WTC11 (cell line): ENCODE measurements around the gene BLOC1S1. TPM values are rescaled to one million over a fixed set of nuclear protein-coding genes. Genes with fewer than 3 reads are reported as not detected.

Experiments used
- ATAC-seq: fragments of 200-7000 bp; cut with Tn5 transposase; 2 replicates; pipeline ENCODE4 v1.10.0; 2021; ENCODE audit warnings: mild to moderate bottlenecking, moderate library complexity
- CTCF ChIA-PET: fragments of 300-600 bp; sonication (Branson Sonifier 250); formaldehyde crosslinking; loops from one replicate; lab custom pipeline; 2021; ENCODE audit warnings: antibody characterized with exemption; lab: Charles Lee
- POLR2A ChIA-PET: fragments of 350-600 bp; sonication (Branson Sonifier 250); formaldehyde crosslinking; loops from one replicate; lab custom pipeline; 2021; ENCODE audit warnings: antibody characterized with exemption; lab: Charles Lee
- DNase-seq: peaks from one replicate; pipeline ENCODE4 v3.0.0; 2021; ENCODE audit warnings: low spot score
- H3K27ac Mint-ChIP-seq: 2 replicates; pipeline ENCODE4 v1.8.0; 2021; ENCODE audit warnings: mixed read lengths
- H3K27me3 Mint-ChIP-seq: 2 replicates; pipeline ENCODE4 v1.8.0; 2021; ENCODE audit warnings: low read depth, mild to moderate bottlenecking, moderate library complexity, mixed read lengths
- H3K36me3 Mint-ChIP-seq: 2 replicates; pipeline ENCODE4 v1.8.0; 2021; ENCODE audit warnings: mixed read lengths
- H3K4me1 Mint-ChIP-seq: 2 replicates; pipeline ENCODE4 v1.8.0; 2022; ENCODE audit warnings: mixed read lengths
- H3K4me3 Mint-ChIP-seq: 2 replicates; pipeline ENCODE4 v1.8.0; 2021; ENCODE audit warnings: mild to moderate bottlenecking, moderate library complexity, mixed read lengths
- H3K9me3 Mint-ChIP-seq: 2 replicates; pipeline ENCODE4 v1.8.0; 2021; ENCODE audit warnings: mixed read lengths
- ATF1 ChIP-seq: sonication (generic); formaldehyde crosslinking; IDR thresholded peaks from 2 replicates; pipeline ENCODE4 v1.8.1; 2023; ENCODE audit warnings: mild to moderate bottlenecking, moderate library complexity, missing genetic modification reagents
- ETV6 ChIP-seq: sonication (generic); formaldehyde crosslinking; IDR thresholded peaks from 2 replicates; pipeline ENCODE4 v1.8.1; 2022; ENCODE audit warnings: mild to moderate bottlenecking, missing genetic modification reagents
- GRHL2 ChIP-seq: fragments of 250-450 bp; sonication (Bioruptor Pico); IDR thresholded peaks from 2 replicates; pipeline ENCODE4 v1.8.0; 2022; ENCODE audit warnings: mild to moderate bottlenecking, moderate library complexity; ENCODE audit not compliant: insufficient replicate concordance, severe bottlenecking
- IRF2 ChIP-seq: sonication (generic); formaldehyde crosslinking; IDR thresholded peaks from 2 replicates; pipeline ENCODE4 v1.8.0; 2022; ENCODE audit warnings: low read depth, missing genetic modification reagents, borderline replicate concordance
- JUN ChIP-seq: sonication (generic); formaldehyde crosslinking; IDR thresholded peaks from 2 replicates; pipeline ENCODE4 v1.8.0; 2023; ENCODE audit warnings: mild to moderate bottlenecking, missing genetic modification reagents
- NFE2L1 ChIP-seq: sonication (generic); formaldehyde crosslinking; IDR thresholded peaks from 2 replicates; pipeline ENCODE4 v1.8.1; 2023; ENCODE audit warnings: missing genetic modification reagents
- RELA ChIP-seq: sonication (generic); formaldehyde crosslinking; IDR thresholded peaks from 2 replicates; pipeline ENCODE4 v1.8.1; 2022; ENCODE audit warnings: missing genetic modification reagents, mild to moderate bottlenecking, borderline replicate concordance
- TCF7 ChIP-seq: sonication (generic); formaldehyde crosslinking; IDR thresholded peaks from 2 replicates; pipeline ENCODE4 v1.8.0; 2022; ENCODE audit warnings: mild to moderate bottlenecking, low read depth, missing genetic modification reagents, moderate library complexity
- TEAD4 ChIP-seq: sonication (generic); formaldehyde crosslinking; IDR thresholded peaks from 2 replicates; pipeline ENCODE4 v1.8.0; 2022; ENCODE audit warnings: mild to moderate bottlenecking, missing genetic modification reagents
- ZBTB21 ChIP-seq: sonication (generic); formaldehyde crosslinking; IDR thresholded peaks from 2 replicates; pipeline ENCODE4 v1.8.1; 2023; ENCODE audit warnings: mild to moderate bottlenecking, missing genetic modification reagents, borderline replicate concordance
- ZNF121 ChIP-seq: sonication (generic); formaldehyde crosslinking; IDR thresholded peaks from 2 replicates; pipeline ENCODE4 v1.8.0; 2023; ENCODE audit warnings: missing genetic modification reagents
- ZNF317 ChIP-seq: sonication (generic); formaldehyde crosslinking; IDR thresholded peaks from 2 replicates; pipeline ENCODE4 v1.8.1; 2023; ENCODE audit warnings: low read depth, mild to moderate bottlenecking, moderate library complexity, missing genetic modification reagents, borderline replicate concordance
- ZNF416 ChIP-seq: fragments of 250-450 bp; sonication (Bioruptor Pico); IDR thresholded peaks from 2 replicates; pipeline ENCODE4 v1.9.0; 2021; ENCODE audit warnings: mild to moderate bottlenecking, inconsistent platforms
- total RNA-seq: library from RNA; stranded (reverse); gene quantifications from 3 replicates; pipeline ENCODE4 v1.2.3, GENCODE V29; 2021
- TF ChIP-seq, protein P1 (sequence below): sonication (generic); formaldehyde crosslinking; IDR thresholded peaks from 2 replicates; pipeline ENCODE4 v1.8.1; 2022; ENCODE audit warnings: mild to moderate bottlenecking, moderate library complexity, missing genetic modification reagents
- TF ChIP-seq, protein P2 (sequence below): sonication (generic); formaldehyde crosslinking; IDR thresholded peaks from 2 replicates; pipeline ENCODE4 v1.8.1; 2023; ENCODE audit warnings: mild to moderate bottlenecking, missing genetic modification reagents
- TF ChIP-seq, protein P3 (sequence below): sonication (generic); formaldehyde crosslinking; IDR thresholded peaks from 2 replicates; pipeline ENCODE4 v1.8.1; 2022; ENCODE audit warnings: mild to moderate bottlenecking, missing genetic modification reagents, moderate library complexity, borderline replicate concordance
- TF ChIP-seq, protein P4 (sequence below): fragments of 200-600 bp; IDR thresholded peaks from 2 replicates; pipeline ENCODE4 v1.8.0; 2022; ENCODE audit warnings: antibody characterized with exemption
- TF ChIP-seq, protein P5 (sequence below): fragments of 250-450 bp; sonication (Bioruptor Pico); IDR thresholded peaks from 2 replicates; pipeline ENCODE4 v1.9.0; 2021; ENCODE audit warnings: mild to moderate bottlenecking
- TF ChIP-seq, protein P6 (sequence below): sonication (generic); formaldehyde crosslinking; IDR thresholded peaks from 2 replicates; pipeline ENCODE4 v1.8.1; 2023; ENCODE audit warnings: mild to moderate bottlenecking, moderate library complexity, missing genetic modification reagents

The BLOC1S1 gene
- total RNA-seq, 1 experiment from 2014 or later: 81.9 TPM

DNA sequence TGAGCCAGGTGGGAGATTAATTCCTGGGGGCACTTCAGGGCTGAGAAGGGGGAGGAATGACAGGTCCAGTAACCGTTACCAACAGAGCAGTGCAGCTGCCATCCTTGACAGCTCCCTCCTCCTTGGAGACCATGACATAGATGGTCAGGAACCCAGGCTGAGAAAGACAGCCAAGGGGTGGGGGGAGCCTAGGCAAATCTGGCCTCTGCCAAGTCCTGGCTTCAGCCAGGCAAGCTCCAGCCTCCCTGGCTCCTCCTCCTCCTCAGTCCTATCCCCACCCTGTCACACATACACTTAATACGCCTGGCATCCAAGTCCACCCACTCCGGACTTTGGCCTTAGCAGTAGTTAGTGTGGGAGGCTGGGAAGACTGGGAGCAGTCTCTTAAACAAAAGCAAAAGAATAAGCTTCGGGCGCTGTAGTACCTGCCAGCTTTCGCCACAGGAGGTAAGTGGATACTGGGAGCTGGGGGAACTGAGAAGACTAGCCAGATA is 4.3 kb downstream of the BLOC1S1 start, which contains the start of gene RDH5:
Gene RDH5, plus strand, starts transcription at position 323 of the 494 bp plus-strand sequence. CDS start 792 bp downstream, outside the sequence.
- peak within 1 kb of the TSS; percentile 36; the same call in 1 of the 2 replicates for H3K27ac Mint-ChIP-seq
- peaks cover 6% of the 10 kb centered on the region; the same call in 1 of the 2 replicates for H3K36me3 Mint-ChIP-seq
- H3K9me3 Mint-ChIP-seq: no peaks in the 10 kb centered on the region
- POLR2A ChIA-PET: interaction anchor here (1.4 kb wide), 1 partner anchor 9 kb away, joined by 6 read pairs; the partner anchor contains the start of gene CD63
- H3K4me3 Mint-ChIP-seq: no peak within 1 kb of the TSS
- H3K4me1 Mint-ChIP-seq: peaks cover 39% of the 10 kb centered on the region
- 0 out of 2 replicates have a peak, but pooled peaks cover 3% of the 10 kb centered on the region for H3K27me3 Mint-ChIP-seq
- ATAC-seq (no peak), DNase-seq (no peak)
- TF ChIP-seq, protein P1, sequence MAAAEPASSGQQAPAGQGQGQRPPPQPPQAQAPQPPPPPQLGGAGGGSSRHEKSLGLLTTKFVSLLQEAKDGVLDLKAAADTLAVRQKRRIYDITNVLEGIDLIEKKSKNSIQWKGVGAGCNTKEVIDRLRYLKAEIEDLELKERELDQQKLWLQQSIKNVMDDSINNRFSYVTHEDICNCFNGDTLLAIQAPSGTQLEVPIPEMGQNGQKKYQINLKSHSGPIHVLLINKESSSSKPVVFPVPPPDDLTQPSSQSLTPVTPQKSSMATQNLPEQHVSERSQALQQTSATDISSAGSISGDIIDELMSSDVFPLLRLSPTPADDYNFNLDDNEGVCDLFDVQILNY (CRISPR knock-in tag): no peak
- TF ChIP-seq ZNF416 (CRISPR knock-in tag): no peak
- no peak for TF ChIP-seq ETV6 (CRISPR knock-in tag)
- TF ChIP-seq ZNF317 (CRISPR knock-in tag): no peak
- TF ChIP-seq, protein P2, sequence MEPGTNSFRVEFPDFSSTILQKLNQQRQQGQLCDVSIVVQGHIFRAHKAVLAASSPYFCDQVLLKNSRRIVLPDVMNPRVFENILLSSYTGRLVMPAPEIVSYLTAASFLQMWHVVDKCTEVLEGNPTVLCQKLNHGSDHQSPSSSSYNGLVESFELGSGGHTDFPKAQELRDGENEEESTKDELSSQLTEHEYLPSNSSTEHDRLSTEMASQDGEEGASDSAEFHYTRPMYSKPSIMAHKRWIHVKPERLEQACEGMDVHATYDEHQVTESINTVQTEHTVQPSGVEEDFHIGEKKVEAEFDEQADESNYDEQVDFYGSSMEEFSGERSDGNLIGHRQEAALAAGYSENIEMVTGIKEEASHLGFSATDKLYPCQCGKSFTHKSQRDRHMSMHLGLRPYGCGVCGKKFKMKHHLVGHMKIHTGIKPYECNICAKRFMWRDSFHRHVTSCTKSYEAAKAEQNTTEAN (CRISPR knock-in tag): no peak
- no peak for TF ChIP-seq ZBTB21 (CRISPR knock-in tag)
- no peak for TF ChIP-seq TEAD4 (CRISPR knock-in tag)
- TF ChIP-seq IRF2 (CRISPR knock-in tag): no peak
- no peak for TF ChIP-seq JUN
- no peak for TF ChIP-seq RELA
- TF ChIP-seq, protein P3, sequence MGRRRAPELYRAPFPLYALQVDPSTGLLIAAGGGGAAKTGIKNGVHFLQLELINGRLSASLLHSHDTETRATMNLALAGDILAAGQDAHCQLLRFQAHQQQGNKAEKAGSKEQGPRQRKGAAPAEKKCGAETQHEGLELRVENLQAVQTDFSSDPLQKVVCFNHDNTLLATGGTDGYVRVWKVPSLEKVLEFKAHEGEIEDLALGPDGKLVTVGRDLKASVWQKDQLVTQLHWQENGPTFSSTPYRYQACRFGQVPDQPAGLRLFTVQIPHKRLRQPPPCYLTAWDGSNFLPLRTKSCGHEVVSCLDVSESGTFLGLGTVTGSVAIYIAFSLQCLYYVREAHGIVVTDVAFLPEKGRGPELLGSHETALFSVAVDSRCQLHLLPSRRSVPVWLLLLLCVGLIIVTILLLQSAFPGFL: no peak
- TF ChIP-seq ATF1 (CRISPR knock-in tag): no peak
- TF ChIP-seq, protein P4, sequence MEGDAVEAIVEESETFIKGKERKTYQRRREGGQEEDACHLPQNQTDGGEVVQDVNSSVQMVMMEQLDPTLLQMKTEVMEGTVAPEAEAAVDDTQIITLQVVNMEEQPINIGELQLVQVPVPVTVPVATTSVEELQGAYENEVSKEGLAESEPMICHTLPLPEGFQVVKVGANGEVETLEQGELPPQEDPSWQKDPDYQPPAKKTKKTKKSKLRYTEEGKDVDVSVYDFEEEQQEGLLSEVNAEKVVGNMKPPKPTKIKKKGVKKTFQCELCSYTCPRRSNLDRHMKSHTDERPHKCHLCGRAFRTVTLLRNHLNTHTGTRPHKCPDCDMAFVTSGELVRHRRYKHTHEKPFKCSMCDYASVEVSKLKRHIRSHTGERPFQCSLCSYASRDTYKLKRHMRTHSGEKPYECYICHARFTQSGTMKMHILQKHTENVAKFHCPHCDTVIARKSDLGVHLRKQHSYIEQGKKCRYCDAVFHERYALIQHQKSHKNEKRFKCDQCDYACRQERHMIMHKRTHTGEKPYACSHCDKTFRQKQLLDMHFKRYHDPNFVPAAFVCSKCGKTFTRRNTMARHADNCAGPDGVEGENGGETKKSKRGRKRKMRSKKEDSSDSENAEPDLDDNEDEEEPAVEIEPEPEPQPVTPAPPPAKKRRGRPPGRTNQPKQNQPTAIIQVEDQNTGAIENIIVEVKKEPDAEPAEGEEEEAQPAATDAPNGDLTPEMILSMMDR: no peak
- CTCF ChIA-PET: interaction anchor here (0.9 to 10.8 kb wide), 12 partner anchors 10 to 220 kb away, joined by 3 to 160 read pairs (median 6); partner anchors contain the start of genes CD63, DGKA and ITGA7

DNA sequence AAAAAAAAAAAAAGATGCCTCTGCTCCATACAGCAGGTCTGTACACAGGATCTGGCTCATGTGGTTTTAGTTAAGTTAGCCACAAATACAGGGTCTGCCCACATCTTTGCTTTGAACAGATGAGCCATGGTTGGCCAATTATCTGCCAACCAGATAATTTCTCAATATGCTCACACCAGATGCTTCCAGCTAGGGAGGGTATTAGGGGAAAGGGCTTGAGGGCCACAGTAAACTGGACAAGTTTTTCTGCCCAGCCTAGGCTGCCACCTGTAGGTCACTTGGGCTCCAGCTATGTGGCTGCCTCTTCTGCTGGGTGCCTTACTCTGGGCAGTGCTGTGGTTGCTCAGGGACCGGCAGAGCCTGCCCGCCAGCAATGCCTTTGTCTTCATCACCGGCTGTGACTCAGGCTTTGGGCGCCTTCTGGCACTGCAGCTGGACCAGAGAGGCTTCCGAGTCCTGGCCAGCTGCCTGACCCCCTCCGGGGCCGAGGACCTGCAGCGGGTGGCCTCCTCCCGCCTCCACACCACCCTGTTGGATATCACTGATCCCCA is 5.1 kb downstream of the BLOC1S1 start:
- ATAC-seq (peak; percentile 61), DNase-seq (peak; percentile 49)
- POLR2A ChIA-PET: interaction anchor here (1.4 kb wide), 1 partner anchor 8 kb away, joined by 6 read pairs; the partner anchor contains the start of gene CD63
- TF ChIP-seq, protein P2 (CRISPR knock-in tag): no peak
- TF ChIP-seq, protein P5, sequence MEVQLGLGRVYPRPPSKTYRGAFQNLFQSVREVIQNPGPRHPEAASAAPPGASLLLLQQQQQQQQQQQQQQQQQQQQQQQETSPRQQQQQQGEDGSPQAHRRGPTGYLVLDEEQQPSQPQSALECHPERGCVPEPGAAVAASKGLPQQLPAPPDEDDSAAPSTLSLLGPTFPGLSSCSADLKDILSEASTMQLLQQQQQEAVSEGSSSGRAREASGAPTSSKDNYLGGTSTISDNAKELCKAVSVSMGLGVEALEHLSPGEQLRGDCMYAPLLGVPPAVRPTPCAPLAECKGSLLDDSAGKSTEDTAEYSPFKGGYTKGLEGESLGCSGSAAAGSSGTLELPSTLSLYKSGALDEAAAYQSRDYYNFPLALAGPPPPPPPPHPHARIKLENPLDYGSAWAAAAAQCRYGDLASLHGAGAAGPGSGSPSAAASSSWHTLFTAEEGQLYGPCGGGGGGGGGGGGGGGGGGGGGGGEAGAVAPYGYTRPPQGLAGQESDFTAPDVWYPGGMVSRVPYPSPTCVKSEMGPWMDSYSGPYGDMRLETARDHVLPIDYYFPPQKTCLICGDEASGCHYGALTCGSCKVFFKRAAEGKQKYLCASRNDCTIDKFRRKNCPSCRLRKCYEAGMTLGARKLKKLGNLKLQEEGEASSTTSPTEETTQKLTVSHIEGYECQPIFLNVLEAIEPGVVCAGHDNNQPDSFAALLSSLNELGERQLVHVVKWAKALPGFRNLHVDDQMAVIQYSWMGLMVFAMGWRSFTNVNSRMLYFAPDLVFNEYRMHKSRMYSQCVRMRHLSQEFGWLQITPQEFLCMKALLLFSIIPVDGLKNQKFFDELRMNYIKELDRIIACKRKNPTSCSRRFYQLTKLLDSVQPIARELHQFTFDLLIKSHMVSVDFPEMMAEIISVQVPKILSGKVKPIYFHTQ (CRISPR knock-in tag): no peak
- TF ChIP-seq, protein P6, sequence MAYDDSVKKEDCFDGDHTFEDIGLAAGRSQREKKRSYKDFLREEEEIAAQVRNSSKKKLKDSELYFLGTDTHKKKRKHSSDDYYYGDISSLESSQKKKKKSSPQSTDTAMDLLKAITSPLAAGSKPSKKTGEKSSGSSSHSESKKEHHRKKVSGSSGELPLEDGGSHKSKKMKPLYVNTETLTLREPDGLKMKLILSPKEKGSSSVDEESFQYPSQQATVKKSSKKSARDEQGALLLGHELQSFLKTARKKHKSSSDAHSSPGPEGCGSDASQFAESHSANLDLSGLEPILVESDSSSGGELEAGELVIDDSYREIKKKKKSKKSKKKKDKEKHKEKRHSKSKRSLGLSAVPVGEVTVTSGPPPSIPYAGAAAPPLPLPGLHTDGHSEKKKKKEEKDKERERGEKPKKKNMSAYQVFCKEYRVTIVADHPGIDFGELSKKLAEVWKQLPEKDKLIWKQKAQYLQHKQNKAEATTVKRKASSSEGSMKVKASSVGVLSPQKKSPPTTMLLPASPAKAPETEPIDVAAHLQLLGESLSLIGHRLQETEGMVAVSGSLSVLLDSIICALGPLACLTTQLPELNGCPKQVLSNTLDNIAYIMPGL (CRISPR knock-in tag): 0 out of 2 replicates have a peak, but pooled peaks have one; percentile 50
- TF ChIP-seq GRHL2 (CRISPR knock-in tag) (no peak), NFE2L1 (CRISPR knock-in tag) (no peak), TCF7 (CRISPR knock-in tag) (no peak), ZNF121 (no peak)
- TF ChIP-seq, all 79 proteins: peak for 1
- Mint-ChIP-seq H3K4me1 (peaks cover 33% of the 10 kb centered on the region), H3K4me3 (no peak overlapping the region), H3K27ac (peak overlapping the region; percentile 36; the same call in 1 of the 2 replicates), H3K9me3 (no peaks in the 10 kb centered on the region), H3K36me3 (peaks cover 13% of the 10 kb centered on the region), H3K27me3 (0 out of 2 replicates have a peak, but pooled peaks cover 1% of the 10 kb centered on the region)
- CTCF ChIA-PET: interaction anchor here (0.6 to 10.8 kb wide), 18 partner anchors 9 to 1239 kb away, joined by 3 to 160 read pairs (median 5); partner anchors contain the start of genes CD63, DGKA and ITGA7
